Naive thymus-derived CD8-positive, alpha-beta T cell (primary cell): ENCODE measurements around the gene TTC32. TPM values are rescaled to one million over a fixed set of nuclear protein-coding genes. Genes with fewer than 3 reads are reported as not detected.
"Not testable (repeated sequence)": the region's sequence is repeated elsewhere in the genome, so short reads cannot be mapped to it uniquely, and the experiment has no call there.

Experiments used
- ATAC-seq, 2 donors: fragments of 150-1000 bp; cut with Tn5 transposase in 1 of 2; sonication (Bioruptor Pico), chemical (Tn5 transposase) in 1 of 2; 1 replicate in 1 of 2; 2 replicates in 1 of 2; pipeline ENCODE4 v1.10.0; 2021; ENCODE audit warnings: mild to moderate bottlenecking in 2 of 2, moderate library complexity in 2 of 2
- POLR2A ChIA-PET: fragments of 350-600 bp; sonication (Branson Sonifier 250); formaldehyde crosslinking; loops from one replicate; lab custom pipeline; 2021; ENCODE audit warnings: antibody characterized with exemption; lab: Charles Lee
- DNase-seq, 10 donors: peaks; one replicate each; pipeline versions ENCODE4 v3.0.0 to v3.0.0-alpha.2; 2020 to 2022
- H3K27ac Mint-ChIP-seq, 10 donors: one replicate each; pipeline ENCODE4 v1.8.0; 2020 to 2022; ENCODE audit warnings: mild to moderate bottlenecking in 10 of 10, mixed read lengths in 10 of 10, moderate library complexity in 4 of 10, inconsistent platforms in 1 of 10
- H3K27me3 Mint-ChIP-seq, 5 donors: one replicate each; pipeline ENCODE4 v1.8.0; 2021 to 2022; ENCODE audit warnings: mixed read lengths in 5 of 5
- H3K36me3 Mint-ChIP-seq, 3 donors: one replicate each; pipeline ENCODE4 v1.8.0; 2020 to 2022; ENCODE audit warnings: mixed read lengths in 3 of 3, mild to moderate bottlenecking in 2 of 3, inconsistent platforms in 1 of 3
- H3K4me1 Mint-ChIP-seq, 4 donors: one replicate each; pipeline ENCODE4 v1.8.0; 2021 to 2022; ENCODE audit warnings: mixed read lengths in 4 of 4
- H3K4me3 Mint-ChIP-seq, 10 donors: one replicate each; pipeline ENCODE4 v1.8.0; 2020 to 2022; ENCODE audit warnings: mild to moderate bottlenecking in 10 of 10, mixed read lengths in 10 of 10, moderate library complexity in 6 of 10, inconsistent platforms in 1 of 10
- H3K9me3 Mint-ChIP-seq, 9 donors: one replicate each; pipeline ENCODE4 v1.8.0; 2020 to 2022; ENCODE audit warnings: mixed read lengths in 9 of 9, mild to moderate bottlenecking in 3 of 9, inconsistent platforms in 1 of 9, moderate library complexity in 1 of 9
- polyA plus RNA-seq, 3 donors: library from polyadenylated mRNA; unstranded; fragments of 300-500 nt; fragmentation: Illumina TruSeq; gene quantifications; one replicate each; pipeline ENCODE4 v1.2.3, GENCODE V29; 2021
- total RNA-seq, 8 experiments: library from RNA in 2 of 8; stranded (reverse) in 2 of 8; gene quantifications; one replicate each; pipeline ENCODE4 v1.2.3 and lab custom pipeline; 2021 to 2026

TTC32 gene
- total and polyA plus RNA-seq, 5 experiments from 2014 or later = 21.9 to 66.5 (median 37.0) TPM

GRCh38 chr2:19895535-19895934, 6.2 kb downstream of the TTC32 start:
- no peaks in the 10 kb centered on the region for H3K27me3 Mint-ChIP-seq
- peaks cover 0 to 27% (median 0%) of the 10 kb centered on the region in 3 donors for H3K36me3 Mint-ChIP-seq
- H3K4me3 Mint-ChIP-seq = peak overlapping the region in 2 of 10 donors; percentile 25 to 38
- H3K9me3 Mint-ChIP-seq = no peaks in the 10 kb centered on the region
- DNase-seq (no peak), ATAC-seq (no peak)
- H3K27ac Mint-ChIP-seq = peak overlapping the region in 9 of 10 donors; percentile 3 to 74 (median 49)
- peaks cover 26 to 79% (median 52%) of the 10 kb centered on the region in 4 donors for H3K4me1 Mint-ChIP-seq
- POLR2A ChIA-PET = no interaction called here

- Mint-ChIP-seq H3K4me1 (peaks cover 26 to 74% (median 47%) of the 10 kb centered on the region in 4 donors), H3K36me3 (peaks cover 0 to 27% (median 0%) of the 10 kb centered on the region in 3 donors), H3K4me3 (peak overlapping the region in 2 of 10 donors; percentile 2 to 38), H3K27ac (peak overlapping the region in 5 of 10 donors; percentile 6 to 64 (median 18)), H3K9me3 (no peaks in the 10 kb centered on the region), H3K27me3 (no peaks in the 10 kb centered on the region)
- DNase-seq = no peak
- POLR2A ChIA-PET = no interaction called here
- no peak for ATAC-seq
These were observed 7.5 kb downstream of the TTC32 start for GRCh38 chr2:19894134-19894792.

- no peak overlapping the region for H3K4me3 Mint-ChIP-seq
- ATAC-seq (no peak), DNase-seq (no peak)
- no peaks in the 10 kb centered on the region for H3K9me3 Mint-ChIP-seq
- peak overlapping the region in 1 of 10 donors; percentile 64 for H3K27ac Mint-ChIP-seq
- POLR2A ChIA-PET = no interaction called here
- peaks cover 0 to 27% (median 0%) of the 10 kb centered on the region in 3 donors for H3K36me3 Mint-ChIP-seq
- peaks cover 24 to 69% (median 42%) of the 10 kb centered on the region in 4 donors for H3K4me1 Mint-ChIP-seq
- no peaks in the 10 kb centered on the region for H3K27me3 Mint-ChIP-seq
These were observed 8.2 kb downstream of the TTC32 start for GRCh38 chr2:19893520-19894133.

DNA sequence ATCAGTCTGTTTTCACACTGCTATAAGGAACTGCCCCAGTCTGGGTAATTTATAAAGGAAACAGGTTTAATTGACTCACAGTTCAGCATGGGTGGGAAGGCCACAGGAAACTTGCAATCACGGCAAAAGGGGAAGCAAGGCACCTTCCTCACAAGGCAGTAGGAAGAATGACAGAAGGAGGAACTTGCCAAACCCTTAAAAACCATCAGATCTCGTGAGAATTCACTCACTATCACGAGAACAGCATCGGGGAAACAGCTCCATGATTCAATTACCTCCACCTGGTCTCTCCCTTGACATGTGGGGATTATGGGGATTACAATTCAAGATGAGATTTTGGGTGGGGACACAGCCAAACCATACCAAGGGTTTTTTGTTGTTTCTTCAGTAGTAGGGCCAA, 9.8 kb downstream of the TTC32 start:
- Mint-ChIP-seq H3K4me1 (peaks cover 18 to 64% (median 30%) of the 10 kb centered on the region in 4 donors), H3K4me3 (peak overlapping the region in 1 of 10 donors; percentile 4), H3K36me3 (peaks cover 0 to 19% (median 0%) of the 10 kb centered on the region in 3 donors), H3K27ac (peak overlapping the region in 3 of 10 donors; percentile 63 to 75 (median 74))
- H3K9me3 Mint-ChIP-seq, ATAC-seq, DNase-seq, H3K27me3 Mint-ChIP-seq: not testable (repeated sequence)
- POLR2A ChIA-PET = interaction anchor here (1.5 kb wide), 1 partner anchor 9 kb away, joined by 7 read pairs; the partner anchor contains the start of gene TTC32

DNA sequence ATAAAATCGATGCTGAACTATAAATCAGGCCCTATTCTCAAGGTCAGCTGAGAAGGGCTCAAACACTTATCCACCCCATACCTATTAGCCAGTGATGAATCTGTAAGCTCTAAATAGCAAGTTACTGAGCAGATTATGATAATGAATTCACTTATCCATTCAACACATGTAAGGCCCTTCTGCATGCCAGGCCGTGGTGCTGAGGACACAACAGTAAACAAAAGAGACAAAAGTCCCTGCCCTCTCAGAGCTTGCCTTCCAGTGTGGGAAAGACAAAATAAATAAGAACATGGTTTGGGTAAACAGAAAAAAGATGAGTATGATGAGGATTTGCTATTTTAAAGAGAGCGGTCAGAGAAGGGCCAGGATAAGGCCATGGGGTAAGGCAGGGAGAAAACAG, 11.7 kb downstream of the TTC32 start:
- POLR2A ChIA-PET = no interaction called here
- H3K4me1 Mint-ChIP-seq = peaks cover 18 to 47% (median 21%) of the 10 kb centered on the region in 4 donors
- no peak overlapping the region for H3K27ac Mint-ChIP-seq

GRCh38 chr2:19888831-19889230, 13.0 kb downstream of the TTC32 start:
- H3K9me3 Mint-ChIP-seq = no peaks in the 10 kb centered on the region
- ATAC-seq (no peak), DNase-seq (no peak)
- peaks cover 11 to 34% (median 16%) of the 10 kb centered on the region in 4 donors for H3K4me1 Mint-ChIP-seq
- peak overlapping the region in 2 of 10 donors; percentile 6 to 34 for H3K27ac Mint-ChIP-seq
- H3K4me3 Mint-ChIP-seq = no peak overlapping the region
- H3K36me3 Mint-ChIP-seq = peaks cover 0 to 2% (median 0%) of the 10 kb centered on the region in 3 donors
- no peaks in the 10 kb centered on the region for H3K27me3 Mint-ChIP-seq
- POLR2A ChIA-PET = no interaction called here

More for the DNA sequence above, 11.7 kb downstream of the TTC32 start:
- ATAC-seq (no peak), DNase-seq (no peak)
- Mint-ChIP-seq H3K4me3 (no peak overlapping the region), H3K9me3 (no peaks in the 10 kb centered on the region), H3K36me3 (peaks cover 0 to 7% (median 0%) of the 10 kb centered on the region in 3 donors), H3K27me3 (no peaks in the 10 kb centered on the region)

- H3K27me3 Mint-ChIP-seq = no peaks in the 10 kb centered on the region
- no peak for DNase-seq
- H3K36me3 Mint-ChIP-seq = no peaks in the 10 kb centered on the region
- peaks cover 3 to 25% (median 13%) of the 10 kb centered on the region in 4 donors for H3K4me1 Mint-ChIP-seq
- no peaks in the 10 kb centered on the region for H3K9me3 Mint-ChIP-seq
- POLR2A ChIA-PET = no interaction called here
- H3K27ac Mint-ChIP-seq = no peak overlapping the region
- ATAC-seq = no peak
- H3K4me3 Mint-ChIP-seq = no peak overlapping the region
These were observed 14.3 kb downstream of the TTC32 start for GRCh38 chr2:19887510-19887909.

DNA sequence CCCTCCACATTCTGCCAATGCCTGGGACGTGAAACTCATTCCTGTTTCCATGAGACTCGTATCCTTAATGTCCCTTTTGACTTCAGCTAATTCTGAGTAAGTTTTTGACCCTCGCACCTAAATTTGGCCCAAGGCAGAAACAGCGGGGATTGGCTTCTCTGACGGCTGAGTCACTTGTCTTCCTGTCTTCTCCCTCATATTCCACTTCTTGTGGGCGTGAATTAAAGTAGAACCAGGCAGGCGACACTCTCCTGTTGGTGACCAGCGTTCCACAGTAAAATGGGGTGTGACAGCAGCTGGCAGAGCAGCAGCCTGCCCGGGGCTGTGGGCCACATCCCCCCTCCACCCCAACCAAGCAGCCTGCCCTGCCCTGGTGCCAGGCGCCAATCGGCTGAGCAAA, 15.5 kb downstream of the TTC32 start:
- Mint-ChIP-seq H3K27me3 (no peaks in the 10 kb centered on the region), H3K36me3 (peaks cover 0 to 2% (median 0%) of the 10 kb centered on the region in 3 donors), H3K4me3 (no peak overlapping the region), H3K9me3 (no peaks in the 10 kb centered on the region), H3K27ac (no peak overlapping the region), H3K4me1 (peaks cover 0 to 16% (median 8%) of the 10 kb centered on the region in 4 donors)
- DNase-seq (no peak), ATAC-seq (no peak)
- POLR2A ChIA-PET = interaction anchor here (1.1 to 1.3 kb wide), 2 partner anchors 14 to 15 kb away, joined by 3 to 5 read pairs; no protein-coding TSS in a partner anchor

DNA sequence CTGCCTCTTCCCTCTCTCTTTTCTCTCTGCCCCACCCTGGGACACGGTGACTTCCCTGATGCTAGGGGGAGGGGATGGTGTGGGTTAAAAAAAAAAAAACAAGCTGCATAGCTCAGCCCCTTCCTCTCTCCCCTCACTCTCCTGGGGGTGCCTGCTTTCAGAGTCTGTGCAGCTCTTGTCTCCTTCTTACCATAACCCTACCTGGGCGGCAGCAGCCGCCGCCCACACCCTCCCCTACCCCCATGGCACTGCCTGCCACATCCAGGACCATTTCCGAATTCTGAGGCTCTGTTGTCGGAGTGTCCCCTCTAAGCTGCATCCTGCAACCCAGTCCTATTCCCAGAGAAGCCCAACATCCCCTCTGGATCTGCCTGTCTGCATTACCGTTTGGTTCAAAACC, 16.0 kb downstream of the TTC32 start:
- peaks cover 0 to 4% (median 0%) of the 10 kb centered on the region in 3 donors for H3K36me3 Mint-ChIP-seq
- POLR2A ChIA-PET = interaction anchor here (1.1 to 1.3 kb wide), 2 partner anchors 14 to 15 kb away, joined by 3 to 5 read pairs; no protein-coding TSS in a partner anchor
- peak overlapping the region in 1 of 10 donors; percentile 83 for H3K27ac Mint-ChIP-seq
- no peaks in the 10 kb centered on the region for H3K27me3 Mint-ChIP-seq
- ATAC-seq = no peak
- H3K9me3 Mint-ChIP-seq = no peaks in the 10 kb centered on the region
- no peak for DNase-seq
- no peak overlapping the region for H3K4me3 Mint-ChIP-seq
- peaks cover 0 to 16% (median 8%) of the 10 kb centered on the region in 4 donors for H3K4me1 Mint-ChIP-seq

GRCh38 chr2:19883971-19884720, 17.6 kb downstream of the TTC32 start:
- no peaks in the 10 kb centered on the region for H3K9me3 Mint-ChIP-seq
- ATAC-seq = no peak
- POLR2A ChIA-PET = interaction anchor here (1.2 to 1.8 kb wide), 2 partner anchors 13 to 17 kb away, joined by 3 to 5 read pairs; partner anchors contain the start of gene TTC32
- H3K4me3 Mint-ChIP-seq = no peak overlapping the region
- peaks cover 3 to 9% (median 4%) of the 10 kb centered on the region in 3 donors for H3K36me3 Mint-ChIP-seq
- peaks cover 0 to 9% (median 2%) of the 10 kb centered on the region in 4 donors for H3K4me1 Mint-ChIP-seq
- H3K27ac Mint-ChIP-seq = peak overlapping the region; percentile 3 to 83 (median 51)
- no peaks in the 10 kb centered on the region for H3K27me3 Mint-ChIP-seq
- no peak for DNase-seq

DNA sequence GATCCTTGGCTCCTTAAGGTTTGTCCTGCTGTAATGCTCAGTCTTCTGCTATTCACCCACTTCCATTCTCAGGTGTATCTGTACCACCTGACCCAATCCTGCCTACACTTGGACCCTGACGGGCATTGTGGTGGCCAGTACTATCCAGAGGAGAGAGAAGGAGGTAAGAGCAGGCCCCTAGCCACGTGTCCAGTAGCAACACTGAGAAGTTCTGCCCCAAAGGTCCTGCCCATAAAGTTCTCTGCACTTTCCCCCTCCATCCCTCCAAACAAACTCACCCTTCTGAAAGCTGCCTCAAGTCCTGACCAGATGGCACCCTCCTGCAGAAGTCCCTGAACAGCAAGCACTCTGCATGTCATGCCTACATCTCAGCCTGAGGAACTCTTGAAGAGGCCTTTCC, 18.3 kb downstream of the TTC32 start:
- H3K27ac Mint-ChIP-seq = peak overlapping the region in 7 of 10 donors; percentile 3 to 80 (median 49)
- H3K4me1 Mint-ChIP-seq = peaks cover 0 to 9% (median 1%) of the 10 kb centered on the region in 4 donors
- POLR2A ChIA-PET = interaction anchor here (1.2 to 1.8 kb wide), 2 partner anchors 14 to 18 kb away, joined by 3 to 5 read pairs; partner anchors contain the start of gene TTC32
- no peaks in the 10 kb centered on the region for H3K27me3 Mint-ChIP-seq
- H3K9me3 Mint-ChIP-seq = no peaks in the 10 kb centered on the region
- H3K4me3 Mint-ChIP-seq = no peak overlapping the region
- H3K36me3 Mint-ChIP-seq = peaks cover 5 to 10% (median 7%) of the 10 kb centered on the region in 3 donors
- ATAC-seq (no peak), DNase-seq (no peak)

DNA sequence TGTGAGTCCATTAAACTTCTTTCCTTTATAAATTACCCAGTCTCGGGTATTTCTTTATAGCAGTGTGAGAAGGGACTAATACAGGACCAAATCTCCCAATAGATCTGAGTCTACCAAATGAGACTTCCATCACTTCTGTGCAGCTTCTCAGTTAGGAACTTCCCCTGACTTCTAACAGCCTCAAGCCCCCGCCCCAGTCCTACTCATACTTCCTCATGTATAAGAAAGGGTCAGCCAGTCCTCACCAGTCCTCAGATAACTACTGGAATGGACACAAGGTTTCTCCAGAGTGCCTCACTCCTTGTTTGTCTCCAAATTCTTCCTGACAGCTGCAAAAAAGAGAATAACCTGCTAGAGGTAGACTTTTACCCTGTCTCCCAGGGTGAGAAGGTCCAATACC, 19.5 kb downstream of the TTC32 start:
- ATAC-seq (no peak), DNase-seq (no peak)
- H3K4me3 Mint-ChIP-seq = no peak overlapping the region
- peaks cover 5 to 10% (median 7%) of the 10 kb centered on the region in 3 donors for H3K36me3 Mint-ChIP-seq
- no peaks in the 10 kb centered on the region for H3K9me3 Mint-ChIP-seq
- POLR2A ChIA-PET = interaction anchor here (1.8 kb wide), 1 partner anchor 19 kb away, joined by 5 read pairs; the partner anchor contains the start of gene TTC32
- H3K4me1 Mint-ChIP-seq = peaks cover 0 to 2% (median under 1%) of the 10 kb centered on the region in 4 donors
- H3K27ac Mint-ChIP-seq = peak overlapping the region in 3 of 10 donors; percentile 16 to 75 (median 59)
- H3K27me3 Mint-ChIP-seq = no peaks in the 10 kb centered on the region
